ENCODE data around the gene ISX.

Gene ISX

DNA sequence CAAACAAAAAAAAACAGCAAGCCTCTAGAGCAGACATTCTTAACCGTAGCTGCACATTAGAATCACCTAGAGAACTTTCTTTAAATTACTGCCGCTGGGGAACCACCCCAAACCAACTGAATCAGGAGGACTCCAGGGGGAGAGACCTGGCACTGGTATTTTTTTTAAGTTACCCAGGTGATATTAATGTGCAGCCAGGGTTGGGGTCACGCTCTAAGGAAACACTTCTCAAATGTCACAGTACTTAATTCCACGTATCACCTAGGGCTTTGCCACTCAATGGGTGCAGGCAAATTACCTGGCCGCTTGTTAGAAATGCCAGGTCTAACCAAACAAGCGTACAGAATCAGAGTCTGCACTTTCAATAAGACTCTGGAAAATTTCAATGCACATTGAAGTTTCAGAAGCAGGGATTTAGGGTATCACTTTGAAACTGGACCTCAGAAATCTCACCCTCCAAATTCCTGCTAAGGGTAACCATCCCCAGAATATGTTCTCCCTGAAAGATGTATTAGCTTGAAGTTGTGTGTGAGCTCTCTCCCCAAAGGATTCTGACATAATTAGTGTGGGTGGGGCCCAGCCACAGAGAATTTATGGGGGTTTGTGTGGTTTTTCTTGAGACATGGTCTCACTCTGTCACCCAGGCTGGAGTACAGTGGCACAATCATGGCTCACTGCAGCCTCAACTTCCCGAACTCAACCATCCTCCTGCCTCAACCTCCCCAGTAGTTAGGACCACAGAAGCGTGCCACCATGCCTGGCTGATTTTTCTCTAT lies 12.7 kb upstream of the ISX start:
- no peak for DNase-seq

DNA sequence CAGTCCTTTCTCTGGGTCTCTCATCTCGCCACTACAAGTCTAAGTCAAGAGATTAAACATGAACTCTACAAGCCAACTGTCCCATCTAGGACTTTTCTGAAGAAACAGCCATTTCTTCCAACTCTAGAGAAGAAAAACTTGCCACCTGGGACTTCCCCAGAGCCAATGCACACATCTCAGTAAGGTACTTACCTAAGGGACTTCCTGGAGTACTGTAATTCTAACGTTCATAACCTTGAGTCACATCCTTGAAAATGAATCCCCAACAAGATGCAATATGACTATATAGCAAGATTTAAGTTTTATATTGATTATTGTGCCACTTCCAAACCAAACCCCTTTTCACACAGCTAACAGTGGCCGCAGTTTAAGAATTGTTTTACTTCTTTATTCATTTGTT lies 11.9 kb upstream of the ISX start:
- no peak for DNase-seq

DNA sequence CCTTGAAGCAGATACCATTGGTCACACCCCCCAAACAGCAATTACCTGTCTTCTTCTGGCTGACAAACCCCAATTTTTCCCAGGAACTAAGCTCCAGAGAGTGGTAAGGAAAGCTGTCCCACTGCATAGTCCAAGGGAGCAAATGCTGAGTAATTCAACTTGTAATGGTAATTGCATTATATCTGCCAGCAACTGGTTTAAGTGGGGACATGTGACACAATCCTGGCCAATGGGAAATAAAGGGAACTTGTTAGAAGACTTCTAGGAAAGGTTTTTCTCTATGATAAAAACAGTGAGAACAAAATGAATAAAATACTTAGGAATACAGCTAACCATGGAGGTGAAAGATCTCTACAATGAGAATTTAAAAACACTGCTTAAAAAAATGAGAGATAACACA lies 9.5 kb upstream of the ISX start:
- DNase-seq = no peak

DNA sequence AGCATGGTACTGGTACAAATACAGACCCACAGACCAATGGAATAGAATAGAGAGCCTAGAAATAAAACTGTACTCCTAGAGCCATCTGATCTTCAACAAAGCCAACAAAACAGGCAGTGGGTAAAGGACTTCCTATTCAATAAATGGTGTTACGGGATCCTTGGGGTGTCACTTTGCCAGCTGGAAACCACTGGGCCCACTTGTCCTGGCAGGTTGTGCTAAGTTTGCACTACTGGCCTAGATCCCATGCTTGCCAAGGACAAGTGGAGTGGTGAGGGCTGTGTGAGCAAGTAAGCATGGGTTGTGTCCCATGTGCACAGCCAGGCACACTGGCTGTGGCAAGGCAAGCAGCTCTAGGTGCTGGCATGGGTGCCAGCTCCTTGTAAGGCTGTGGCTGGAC lies 8.8 kb upstream of the ISX start:
- no peak for DNase-seq

DNA sequence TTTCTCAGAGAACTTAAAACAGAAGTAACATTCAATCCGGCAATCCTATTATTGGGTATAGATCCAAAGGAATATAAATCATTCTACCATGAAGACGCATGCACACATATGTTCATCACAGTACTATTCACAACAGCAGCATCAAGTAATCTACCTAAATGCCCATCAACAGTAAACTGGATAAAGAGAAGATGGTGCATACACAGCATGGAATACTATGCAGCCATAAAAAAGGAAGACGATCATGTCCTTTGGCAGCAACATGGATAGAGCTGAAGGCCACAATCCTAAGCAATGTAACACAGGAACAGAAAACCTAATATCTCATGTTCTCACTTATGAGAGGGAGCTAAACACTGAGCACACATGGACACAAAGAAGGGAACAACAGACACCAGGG lies 6.3 kb upstream of the ISX start:
- DNase-seq = no peak

DNA sequence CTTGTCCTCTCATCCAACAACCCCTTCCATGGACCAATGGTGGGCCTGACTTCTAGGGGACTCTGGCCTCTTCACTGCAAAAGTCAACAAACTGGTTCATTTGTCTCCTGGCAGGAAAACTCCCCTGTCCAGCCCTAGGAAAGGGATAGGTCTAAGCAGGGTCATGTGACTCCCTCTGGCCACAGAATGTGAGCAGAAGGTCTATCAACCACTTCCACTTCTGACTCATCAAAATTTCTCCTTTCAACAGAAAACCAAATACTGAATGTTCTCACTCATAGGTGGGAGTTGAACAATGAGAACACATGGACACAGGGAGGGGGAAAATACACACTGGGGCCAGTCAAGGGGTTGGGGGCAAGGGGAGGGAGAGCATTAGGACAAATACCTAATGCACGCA lies 1.3 kb upstream of the ISX start:
- no peak for DNase-seq

DNA sequence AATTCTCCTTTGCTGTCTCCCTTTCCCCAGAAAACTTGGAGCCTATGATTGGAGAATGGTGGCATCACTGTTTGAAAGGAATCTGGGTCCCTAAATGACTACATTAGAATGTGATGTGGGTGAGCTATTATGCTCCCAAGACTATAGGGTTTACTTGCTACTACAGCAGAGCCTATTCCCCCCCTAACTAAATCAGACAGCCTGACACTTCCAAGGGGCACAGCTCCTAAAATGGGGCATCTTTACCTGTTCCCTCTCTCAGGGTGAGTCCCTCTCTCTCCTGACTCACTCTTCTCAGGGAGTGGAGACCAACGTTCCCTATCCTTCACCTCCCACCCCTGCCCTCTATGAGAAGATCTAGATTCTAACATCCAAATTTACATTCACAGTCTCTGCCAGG lies 775 bp upstream of the ISX start:
- no peak for DNase-seq

DNA sequence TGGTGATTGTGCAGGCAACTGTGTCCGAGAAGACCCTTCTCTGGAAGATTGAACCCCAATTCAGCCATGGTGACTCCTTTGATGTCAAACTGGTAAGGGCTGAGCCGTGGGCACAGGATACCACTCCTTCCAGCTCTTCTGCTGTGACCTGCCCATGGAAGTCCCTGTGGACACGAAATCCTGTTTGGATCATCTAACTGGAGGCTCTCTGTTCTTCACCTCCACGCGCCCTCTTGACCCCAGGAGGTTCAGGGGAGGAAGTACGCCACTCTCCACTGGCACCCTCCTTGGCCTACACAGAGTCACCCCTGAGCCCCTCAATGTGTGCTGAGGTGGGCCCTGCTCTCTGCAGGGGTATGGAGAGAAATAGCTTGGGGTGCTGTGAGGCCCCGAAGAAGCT lies 810 bp downstream of the ISX start:
- DNase-seq = no peak

DNA sequence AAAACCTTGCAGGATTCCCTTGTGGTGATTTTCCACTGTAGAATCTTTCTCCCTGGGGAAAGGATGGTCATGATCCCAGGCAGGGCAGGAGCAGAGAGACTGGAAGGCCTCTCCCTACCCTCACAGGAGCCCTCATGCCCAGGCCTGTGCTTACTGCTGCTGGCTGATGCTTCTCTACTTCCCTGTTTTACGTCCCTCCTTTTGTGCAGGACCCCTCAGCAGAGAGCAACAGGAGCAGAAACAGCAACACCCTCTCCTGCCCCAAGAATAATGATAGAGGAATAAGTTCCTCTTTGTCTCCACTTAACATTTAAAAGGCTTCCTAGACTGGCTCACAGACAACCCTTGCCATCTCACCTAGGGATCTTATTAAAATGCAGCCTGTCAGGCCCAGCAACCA lies 3.6 kb downstream of the ISX start:
- DNase-seq = no peak

DNA sequence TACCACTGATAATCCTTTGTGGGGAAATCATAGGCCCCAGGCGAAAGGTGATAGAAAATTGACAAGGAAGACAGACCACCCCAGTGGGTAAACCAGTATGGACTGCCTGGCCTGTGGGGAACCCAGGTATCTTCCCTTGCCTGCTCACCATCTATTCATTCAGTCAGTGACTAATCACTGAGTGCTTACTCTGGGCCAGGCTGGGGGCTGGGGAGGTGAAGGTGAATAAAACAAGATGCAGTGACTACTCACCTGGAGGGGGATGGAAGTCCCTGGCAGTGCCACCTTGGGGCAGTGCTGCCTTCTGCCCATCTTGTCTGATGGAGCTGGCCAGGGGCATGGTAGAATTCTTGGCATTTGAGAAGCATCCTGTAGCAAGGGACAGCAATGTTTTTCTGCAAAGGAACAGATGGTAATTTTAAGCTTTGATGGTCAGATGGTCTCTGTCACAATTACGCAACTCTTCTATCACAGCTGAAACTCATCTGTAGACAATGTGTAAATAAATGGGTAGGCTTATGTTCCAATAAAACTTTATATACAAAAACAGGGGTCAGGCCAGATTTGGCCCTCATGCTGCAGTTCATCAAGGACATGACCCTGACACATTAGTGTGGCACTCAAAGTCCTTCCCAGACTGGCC lies 4.6 kb downstream of the ISX start:
- DNase-seq = no peak

DNA sequence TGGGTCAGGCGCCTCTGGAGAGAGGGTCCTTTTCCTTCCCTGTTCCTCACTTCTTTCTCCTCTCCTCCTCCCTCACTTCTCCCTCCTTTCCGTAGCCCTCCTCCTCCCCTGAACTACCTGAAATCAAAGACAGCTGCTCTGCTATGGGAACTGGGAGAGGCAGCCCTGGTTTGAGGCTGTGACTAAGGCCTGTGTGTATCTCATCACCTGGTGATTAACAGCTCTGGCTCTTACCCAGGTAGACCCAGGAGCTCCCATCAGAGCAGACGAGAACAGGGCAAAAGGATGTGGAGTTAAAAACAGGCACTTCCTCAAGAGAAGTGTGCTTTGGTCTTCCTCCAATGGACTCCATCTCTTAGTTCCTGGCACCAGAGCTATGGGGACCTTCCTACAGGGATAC lies 5.8 kb downstream of the ISX start:
- no peak for DNase-seq

DNA sequence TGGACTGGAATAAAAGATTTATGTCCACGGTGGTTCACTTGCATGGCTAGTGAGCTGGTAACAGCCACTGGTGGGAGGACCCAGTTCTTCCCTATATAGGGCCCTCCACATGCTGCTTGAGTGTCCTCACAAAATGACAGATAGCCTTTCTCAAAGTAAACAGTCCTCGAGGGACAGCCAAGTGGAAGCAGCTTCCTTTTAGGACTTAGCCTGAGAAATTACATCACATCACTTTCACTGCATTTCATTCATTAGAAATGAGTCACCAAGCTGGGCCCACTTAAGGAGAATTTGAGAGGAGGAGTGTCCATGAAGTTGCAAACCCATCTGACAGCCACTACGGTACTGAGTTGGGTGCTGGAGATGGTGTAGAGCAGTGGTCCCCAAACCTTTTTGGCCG lies 7.0 kb downstream of the ISX start:
- no peak for DNase-seq

DNA sequence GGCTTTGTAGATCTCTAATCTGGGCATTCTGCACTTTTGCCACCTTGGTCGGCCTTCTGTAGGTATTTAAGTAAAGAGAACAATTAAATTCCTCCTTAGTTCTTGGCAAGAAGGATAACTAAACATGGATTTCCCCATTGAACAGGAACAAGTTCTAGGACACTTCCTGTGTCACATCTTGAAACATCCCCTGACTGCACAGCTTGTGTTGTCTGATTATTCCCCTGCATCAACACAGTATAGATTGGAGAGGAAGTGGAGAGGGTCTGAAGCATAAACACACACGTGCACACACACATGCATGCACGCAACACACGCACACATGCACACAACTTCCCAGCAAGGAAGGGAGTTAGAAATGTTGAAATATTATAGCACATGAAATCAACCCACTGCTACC lies 8.6 kb downstream of the ISX start:
- DNase-seq = no peak

DNA sequence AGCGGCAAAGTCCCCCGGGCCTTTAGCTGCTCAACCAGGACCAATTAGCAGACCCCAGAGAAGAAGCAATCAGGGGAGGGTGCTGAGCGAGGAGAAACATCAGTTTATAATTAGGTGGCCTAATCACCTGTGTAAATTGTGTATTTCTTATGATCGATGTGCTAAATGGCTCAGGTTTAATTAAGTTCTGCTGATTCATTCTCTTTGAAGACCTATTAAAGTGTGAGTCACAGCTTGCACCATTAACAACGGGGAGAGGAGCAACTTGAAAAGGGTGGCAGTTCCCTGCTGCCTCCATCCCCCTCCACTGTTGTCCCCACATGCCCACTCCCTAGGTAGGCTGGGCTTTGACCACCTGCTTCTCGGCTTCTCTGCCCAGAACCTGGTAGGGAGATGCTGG lies 10.7 kb downstream of the ISX start:
- DNase-seq = no peak

DNA sequence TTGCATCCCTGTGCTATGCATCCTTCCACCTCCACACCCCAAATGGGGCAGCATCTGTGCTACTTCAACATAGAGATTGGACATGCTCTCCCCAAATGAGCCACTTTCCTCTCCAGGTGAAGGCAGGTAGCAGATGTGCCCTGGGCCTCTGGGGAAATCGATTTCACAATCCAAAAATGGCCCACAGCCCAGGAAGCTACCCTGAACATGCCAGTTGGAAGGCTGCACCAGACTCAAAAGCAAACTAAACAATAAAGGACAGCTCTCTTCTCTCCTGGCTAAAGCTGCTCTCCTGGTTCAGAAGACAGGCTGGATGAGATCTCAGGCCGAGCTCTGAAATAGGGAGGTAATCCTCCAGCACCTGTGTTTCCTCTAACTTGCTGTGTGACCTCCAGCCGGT lies 19.7 kb downstream of the ISX start:
- no peak for DNase-seq

DNA sequence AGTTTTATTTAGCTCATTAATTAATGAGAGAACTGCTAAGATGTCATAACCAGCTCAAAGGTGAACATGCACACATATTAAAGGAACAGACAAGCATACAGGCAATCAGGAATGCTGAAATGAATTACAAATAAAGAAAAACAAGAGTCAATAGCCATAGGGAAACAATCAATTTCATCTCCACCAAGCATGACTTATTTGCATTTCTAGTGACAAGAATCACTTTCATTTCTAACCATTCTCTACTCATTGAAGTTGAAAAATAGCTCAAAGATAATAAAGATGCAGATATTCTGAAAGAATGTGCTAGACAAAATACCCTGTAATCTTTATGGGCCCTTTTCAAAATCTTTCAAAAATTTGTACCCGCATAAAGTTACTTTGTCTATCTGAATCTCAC lies 23.2 kb downstream of the ISX start:
- DNase-seq = no peak

DNA sequence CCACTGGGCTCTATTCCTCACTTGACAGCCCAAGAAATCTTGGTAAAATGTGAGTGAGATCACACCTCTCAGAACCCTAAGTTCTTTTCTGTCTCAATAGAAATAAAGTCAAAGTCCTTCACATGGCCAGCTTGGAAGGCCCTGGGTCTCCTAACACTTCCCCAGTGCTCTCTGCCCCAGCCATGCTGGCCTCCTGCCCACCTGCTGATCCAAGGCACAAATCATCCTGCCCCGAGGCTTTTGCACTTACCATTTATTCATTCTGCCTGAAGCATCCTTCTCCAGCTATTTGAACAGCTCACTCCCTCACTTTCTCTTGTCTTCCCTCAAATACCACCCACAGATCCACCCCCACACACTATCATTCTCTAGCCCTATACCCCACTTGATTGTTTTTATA lies 26.4 kb downstream of the ISX start:
- no peak for DNase-seq

DNA sequence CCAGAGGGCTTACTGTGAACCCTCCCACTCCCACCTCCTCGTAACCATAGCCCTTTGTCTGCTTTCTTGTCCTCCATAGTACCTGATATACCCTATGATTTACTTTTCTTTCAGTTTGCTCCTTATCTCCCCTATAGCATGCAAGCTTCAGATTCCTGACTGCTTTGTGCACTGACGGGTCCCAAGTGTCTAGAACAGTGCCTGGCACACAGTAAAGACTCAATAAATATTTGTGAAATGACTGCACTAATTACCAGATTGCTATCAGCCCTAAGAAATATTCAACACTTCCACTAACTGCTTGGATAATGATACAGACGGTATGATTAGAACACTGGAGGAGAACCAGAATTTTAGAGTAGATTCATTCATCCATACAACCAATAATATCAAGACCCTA lies 33.0 kb downstream of the ISX start:
- no peak for DNase-seq

DNA sequence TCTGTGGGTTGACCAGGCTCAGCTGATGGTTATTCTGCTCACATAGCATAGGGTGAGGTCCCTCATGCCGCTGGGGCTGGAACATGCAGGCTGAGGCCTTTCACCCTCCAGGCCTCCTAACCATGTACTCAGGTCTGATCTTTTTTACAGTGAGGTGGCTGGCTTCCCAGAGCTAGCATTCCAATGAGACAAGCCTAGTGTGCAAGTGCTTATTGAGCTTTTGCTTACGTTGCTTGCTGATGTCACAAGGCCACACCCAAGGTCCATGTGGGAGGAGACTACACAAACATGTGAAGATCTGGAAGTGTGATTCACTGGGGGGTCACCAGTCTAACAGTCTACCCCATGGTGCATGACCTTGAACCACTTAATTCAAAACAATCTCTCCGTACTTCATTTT lies 33.9 kb downstream of the ISX start:
- no peak for DNase-seq

DNA sequence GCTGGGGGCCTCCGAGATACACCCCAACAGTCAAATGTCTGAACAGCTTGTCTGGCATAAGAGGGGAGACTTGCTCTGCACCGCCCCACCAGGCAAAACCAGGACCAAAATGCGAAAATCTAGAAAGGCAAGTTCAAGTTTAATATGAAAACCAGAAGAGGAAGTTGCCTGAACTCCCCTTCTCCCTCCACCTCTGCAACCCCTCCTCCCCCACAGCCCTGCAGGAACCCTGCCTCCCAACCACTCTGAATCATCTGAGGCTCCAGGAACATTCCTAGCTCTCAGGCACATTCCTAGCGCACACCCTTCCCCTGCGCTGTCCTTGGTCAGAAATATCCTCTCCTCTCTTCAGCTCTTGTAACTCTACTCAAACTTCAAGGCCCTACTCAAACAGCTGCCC lies 36.7 kb downstream of the ISX start:
- no peak for DNase-seq

DNA sequence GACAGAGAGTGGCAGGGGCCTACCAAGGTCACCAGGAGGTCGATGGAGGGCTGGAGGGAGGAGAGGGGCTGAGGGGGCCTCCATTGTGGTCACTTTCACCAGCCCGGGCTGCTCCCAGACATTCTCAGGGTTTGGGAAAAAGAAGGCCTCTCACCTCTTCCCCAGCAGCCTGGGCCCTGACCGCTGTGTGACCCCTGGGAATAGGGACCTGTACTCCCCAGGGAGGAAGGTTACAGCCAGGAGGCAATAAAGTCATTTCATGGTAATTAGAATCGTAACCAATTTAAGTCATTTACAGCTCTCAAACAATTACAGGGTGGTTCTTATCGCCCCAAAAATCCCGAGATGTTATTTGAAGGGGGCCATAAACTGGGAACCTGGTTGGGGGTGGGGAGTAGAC lies 37.8 kb downstream of the ISX start:
- no peak for DNase-seq

DNA sequence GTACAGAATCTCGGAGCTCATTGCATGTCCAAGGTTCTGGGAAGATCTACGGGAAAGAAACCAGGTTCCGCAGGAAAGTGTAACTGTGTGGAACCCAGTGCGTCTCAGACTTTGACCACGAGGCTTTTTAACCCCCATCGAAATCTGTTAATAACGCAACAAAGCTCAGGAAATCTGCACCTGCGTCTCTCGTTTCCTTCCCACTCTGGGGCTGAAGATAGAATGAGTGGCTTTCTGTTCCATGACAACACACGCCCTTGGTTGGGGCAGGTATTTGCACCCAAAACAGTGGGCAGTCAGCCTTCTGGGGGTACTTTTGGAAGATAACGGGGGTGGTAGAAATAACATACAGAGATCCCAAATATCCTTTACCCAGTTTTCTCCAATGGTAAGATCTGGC lies 38.5 kb downstream of the ISX start:
- no peak for DNase-seq

DNA sequence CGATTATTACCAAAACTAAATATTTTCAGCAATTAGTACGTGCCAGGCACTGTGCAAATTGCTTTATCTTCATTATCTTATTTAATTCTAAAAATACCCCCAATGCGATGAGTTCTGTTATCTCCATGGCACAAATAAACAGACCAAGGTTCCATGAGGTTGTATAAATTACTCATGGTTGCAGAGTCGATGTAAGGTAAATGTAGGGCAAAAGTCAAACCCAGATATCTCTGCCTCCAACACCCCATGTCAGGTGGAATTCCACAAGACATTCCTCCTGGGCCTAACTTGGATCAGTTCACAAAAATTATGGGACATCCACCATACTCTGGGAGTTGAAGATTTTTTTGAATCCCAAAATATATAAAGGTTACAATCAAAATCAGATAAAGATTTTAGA lies 43.7 kb downstream of the ISX start:
- DNase-seq = no peak

DNA sequence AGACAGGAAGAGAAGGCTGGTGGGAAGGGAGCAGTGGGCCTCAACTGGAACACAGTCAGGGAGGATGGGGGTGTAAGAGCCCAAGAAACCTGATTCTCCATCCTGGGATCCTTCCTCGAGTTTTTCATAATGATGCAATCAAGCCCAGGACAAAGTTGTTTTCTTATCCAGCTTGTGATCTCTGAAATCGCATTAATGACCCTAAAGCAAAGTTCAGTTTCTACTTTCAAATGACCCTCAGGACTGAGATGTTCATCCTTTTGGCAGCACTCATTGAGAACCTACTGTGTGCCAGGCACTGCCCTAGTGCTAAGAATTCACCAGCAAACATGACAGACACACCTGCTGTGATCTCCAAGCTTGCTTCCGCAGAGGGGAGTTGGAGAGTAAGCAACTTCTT lies 45.3 kb downstream of the ISX start:
- no peak for DNase-seq

DNA sequence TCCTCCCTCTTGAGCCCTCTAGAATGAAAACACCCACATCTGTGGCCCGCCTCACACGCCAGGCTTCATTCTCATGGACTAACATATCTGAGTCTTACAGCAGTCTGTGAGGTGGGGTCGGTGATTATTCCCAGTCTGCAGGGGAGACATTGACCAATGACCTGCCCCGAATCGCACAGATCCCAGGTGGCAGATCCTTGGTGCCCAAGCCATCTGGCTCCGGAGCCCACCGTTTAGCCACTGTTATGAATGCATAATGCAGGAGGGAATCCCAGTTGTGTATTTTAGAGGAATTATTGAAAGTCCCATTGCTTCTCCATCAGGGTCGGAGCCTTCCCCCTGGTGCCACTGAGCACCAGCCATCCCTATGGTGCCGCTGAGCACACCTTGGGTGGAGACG lies 47.4 kb downstream of the ISX start:
- DNase-seq = no peak

Measured in CD4-positive, alpha-beta T cell treated with Interleukin-6 for 4 hours (primary cell).